ENCODE data around the gene SLC26A8. TPM values are rescaled to one million over a fixed set of nuclear protein-coding genes. Genes with fewer than 3 reads are reported as not detected.

The SLC26A8 gene
- total RNA-seq, 4 donors from 2014 or later, result 0.19 TPM; not detected in 3

DNA sequence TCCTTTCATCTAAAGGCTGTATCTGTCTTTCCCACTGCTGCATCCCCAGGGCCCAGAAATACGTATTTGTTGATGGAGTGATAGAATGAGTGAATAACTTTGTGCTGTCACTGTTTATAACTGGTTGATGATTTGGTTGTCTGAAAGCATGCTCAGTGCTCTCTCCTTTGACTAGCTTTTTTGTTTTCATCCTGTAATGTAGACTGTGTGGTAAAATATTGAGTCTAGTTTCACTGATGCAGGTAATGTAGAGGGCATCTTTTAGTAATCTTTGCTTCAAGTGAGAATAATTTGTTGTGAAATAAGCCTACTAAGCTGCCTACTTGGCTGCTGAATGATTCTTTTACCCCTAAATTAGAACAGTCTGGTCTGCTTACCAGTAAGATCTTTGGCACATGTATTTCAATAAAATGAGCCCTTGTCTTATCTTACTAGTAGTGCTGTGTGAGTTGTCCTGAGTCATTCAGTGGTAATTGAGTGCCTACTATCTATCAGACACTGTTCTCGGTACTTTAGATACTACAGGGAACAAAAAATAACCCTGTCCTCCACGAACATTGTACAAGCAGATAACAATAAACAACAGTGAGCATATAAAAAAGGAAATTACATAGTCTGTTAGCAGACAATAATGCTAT, 43.1 kb upstream of the SLC26A8 start:
- TF ChIP-seq, protein P1, sequence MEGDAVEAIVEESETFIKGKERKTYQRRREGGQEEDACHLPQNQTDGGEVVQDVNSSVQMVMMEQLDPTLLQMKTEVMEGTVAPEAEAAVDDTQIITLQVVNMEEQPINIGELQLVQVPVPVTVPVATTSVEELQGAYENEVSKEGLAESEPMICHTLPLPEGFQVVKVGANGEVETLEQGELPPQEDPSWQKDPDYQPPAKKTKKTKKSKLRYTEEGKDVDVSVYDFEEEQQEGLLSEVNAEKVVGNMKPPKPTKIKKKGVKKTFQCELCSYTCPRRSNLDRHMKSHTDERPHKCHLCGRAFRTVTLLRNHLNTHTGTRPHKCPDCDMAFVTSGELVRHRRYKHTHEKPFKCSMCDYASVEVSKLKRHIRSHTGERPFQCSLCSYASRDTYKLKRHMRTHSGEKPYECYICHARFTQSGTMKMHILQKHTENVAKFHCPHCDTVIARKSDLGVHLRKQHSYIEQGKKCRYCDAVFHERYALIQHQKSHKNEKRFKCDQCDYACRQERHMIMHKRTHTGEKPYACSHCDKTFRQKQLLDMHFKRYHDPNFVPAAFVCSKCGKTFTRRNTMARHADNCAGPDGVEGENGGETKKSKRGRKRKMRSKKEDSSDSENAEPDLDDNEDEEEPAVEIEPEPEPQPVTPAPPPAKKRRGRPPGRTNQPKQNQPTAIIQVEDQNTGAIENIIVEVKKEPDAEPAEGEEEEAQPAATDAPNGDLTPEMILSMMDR (IDR thresholded peaks at IDR 0.05), result no peak
- no peak for TF ChIP-seq POLR2A (IDR thresholded peaks at IDR 0.05)
- Histone ChIP-seq H3K27ac (no peak overlapping the region), H3K4me3 (no peak overlapping the region), H3K4me1 (peaks cover 8 to 91% (median 9%) of the 10 kb centered on the region in 3 donors), H3K36me3 (peaks cover 0 to 9% (median 0%) of the 10 kb centered on the region in 3 donors), H3K9me3 (no peaks in the 10 kb centered on the region), H3K27me3 (no peaks in the 10 kb centered on the region)
- WGBS, 2 donors, result 77 to 85% methylated on average over 3 of the region's 3 CpGs
- no peak for DNase-seq
- intact Hi-C loops (cut with DNase I), result no loop called here

DNA sequence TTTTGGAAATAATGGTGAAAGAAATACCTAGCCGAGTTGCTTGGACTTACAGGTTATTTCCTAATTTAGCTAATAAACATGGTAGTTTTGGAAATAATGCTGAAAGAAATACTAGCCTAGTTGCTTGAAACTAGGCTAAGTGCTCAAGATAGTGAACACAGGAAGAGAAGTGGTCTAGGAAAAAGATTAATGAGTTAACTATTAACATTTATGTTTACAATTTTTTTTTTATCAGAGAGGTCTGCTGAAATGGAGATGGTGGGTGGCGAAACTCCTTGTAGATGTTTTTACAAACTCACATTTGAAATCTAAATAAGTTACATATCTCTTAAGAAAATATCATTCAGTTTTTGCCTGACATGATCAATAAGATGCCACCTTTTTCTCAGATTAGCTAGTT, 42.4 kb upstream of the SLC26A8 start:
- no peak overlapping the region for H3K4me3 ChIP-seq
- peaks cover 0 to 16% (median 0%) of the 10 kb centered on the region in 3 donors for H3K36me3 ChIP-seq
- DNase-seq, result no peak
- no peak for TF ChIP-seq POLR2A (IDR thresholded peaks at IDR 0.05)
- TF ChIP-seq, protein P1 (IDR thresholded peaks at IDR 0.05), result no peak
- H3K27me3 ChIP-seq, result no peaks in the 10 kb centered on the region
- 84 to 90% methylated on average over 2 of the region's 2 CpGs for WGBS, 2 donors
- H3K9me3 ChIP-seq, result no peaks in the 10 kb centered on the region
- H3K4me1 ChIP-seq, result peaks cover 4 to 84% (median 8%) of the 10 kb centered on the region in 3 donors
- no peak overlapping the region for H3K27ac ChIP-seq
- intact Hi-C loops (cut with DNase I), result no loop called here

DNA sequence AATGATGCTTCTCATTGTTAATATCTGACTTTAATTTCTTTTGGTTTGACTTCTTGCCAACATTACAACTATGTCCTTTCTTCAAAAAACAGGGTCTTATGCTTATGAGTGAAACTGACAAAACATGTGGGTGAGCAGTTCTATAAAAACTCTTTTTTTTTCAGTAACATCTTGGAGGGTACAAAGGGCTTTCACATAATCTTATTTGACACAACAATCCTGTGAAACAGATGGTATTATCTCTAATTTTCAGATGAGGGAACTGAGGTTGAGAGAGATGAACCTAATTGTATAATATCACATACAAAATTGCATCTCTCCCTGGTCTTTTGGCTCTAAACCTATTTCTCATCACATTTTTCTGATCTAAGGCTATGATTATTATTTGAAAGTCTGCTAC, 41.5 kb upstream of the SLC26A8 start:
- H3K9me3 ChIP-seq, result no peaks in the 10 kb centered on the region
- intact Hi-C loops (cut with DNase I), result no loop called here
- no peaks in the 10 kb centered on the region for H3K27me3 ChIP-seq
- H3K4me3 ChIP-seq, result no peak overlapping the region
- H3K36me3 ChIP-seq, result peaks cover 0 to 22% (median 0%) of the 10 kb centered on the region in 3 donors
- H3K27ac ChIP-seq, result no peak overlapping the region
- peaks cover 3 to 75% (median 8%) of the 10 kb centered on the region in 3 donors for H3K4me1 ChIP-seq
- DNase-seq, result no peak
- TF ChIP-seq POLR2A (IDR thresholded peaks at IDR 0.05), result no peak
- TF ChIP-seq, protein P1 (IDR thresholded peaks at IDR 0.05), result no peak

DNA sequence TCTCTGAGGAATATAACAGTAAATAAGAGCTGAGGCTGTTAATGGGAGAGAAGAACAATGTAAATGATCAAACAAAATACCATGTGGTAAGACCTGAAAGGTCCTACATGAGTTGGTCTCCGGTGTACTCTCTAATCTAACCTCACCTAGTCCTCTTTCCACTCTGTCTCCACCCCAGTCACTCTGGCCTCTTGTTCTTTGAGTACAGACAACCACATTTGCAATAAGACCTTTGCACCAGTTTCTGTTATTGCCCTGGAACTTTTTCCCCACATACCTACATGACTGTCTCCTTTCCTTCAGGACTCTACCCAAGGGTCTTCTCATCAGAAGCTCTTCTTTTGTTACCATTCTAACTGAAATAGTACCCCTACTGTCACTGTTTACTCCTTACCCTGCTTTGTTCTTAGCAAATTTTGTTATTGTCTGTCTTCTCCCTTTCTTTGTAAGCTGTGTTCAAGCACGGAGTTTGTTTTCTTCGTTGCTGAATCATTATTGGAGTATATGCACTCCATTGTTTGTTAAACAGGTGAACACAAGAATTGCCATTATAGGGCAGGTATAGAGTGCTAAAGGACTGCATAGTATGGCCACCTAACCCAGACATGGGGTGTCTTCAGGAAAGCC, 40.4 kb upstream of the SLC26A8 start:
- no peaks in the 10 kb centered on the region for H3K27me3 ChIP-seq
- no peaks in the 10 kb centered on the region for H3K9me3 ChIP-seq
- DNase-seq, result no peak
- 87% methylated on average over 3 of the region's 3 CpGs for WGBS, 2 donors
- no peak overlapping the region for H3K27ac ChIP-seq
- TF ChIP-seq, protein P1 (IDR thresholded peaks at IDR 0.05), result no peak
- no peak for TF ChIP-seq POLR2A (IDR thresholded peaks at IDR 0.05)
- intact Hi-C loops (cut with DNase I), result no loop called here
- peaks cover 0 to 33% (median 4%) of the 10 kb centered on the region in 3 donors for H3K36me3 ChIP-seq
- H3K4me3 ChIP-seq, result no peak overlapping the region
- H3K4me1 ChIP-seq, result peaks cover 3 to 66% (median 8%) of the 10 kb centered on the region in 3 donors

DNA sequence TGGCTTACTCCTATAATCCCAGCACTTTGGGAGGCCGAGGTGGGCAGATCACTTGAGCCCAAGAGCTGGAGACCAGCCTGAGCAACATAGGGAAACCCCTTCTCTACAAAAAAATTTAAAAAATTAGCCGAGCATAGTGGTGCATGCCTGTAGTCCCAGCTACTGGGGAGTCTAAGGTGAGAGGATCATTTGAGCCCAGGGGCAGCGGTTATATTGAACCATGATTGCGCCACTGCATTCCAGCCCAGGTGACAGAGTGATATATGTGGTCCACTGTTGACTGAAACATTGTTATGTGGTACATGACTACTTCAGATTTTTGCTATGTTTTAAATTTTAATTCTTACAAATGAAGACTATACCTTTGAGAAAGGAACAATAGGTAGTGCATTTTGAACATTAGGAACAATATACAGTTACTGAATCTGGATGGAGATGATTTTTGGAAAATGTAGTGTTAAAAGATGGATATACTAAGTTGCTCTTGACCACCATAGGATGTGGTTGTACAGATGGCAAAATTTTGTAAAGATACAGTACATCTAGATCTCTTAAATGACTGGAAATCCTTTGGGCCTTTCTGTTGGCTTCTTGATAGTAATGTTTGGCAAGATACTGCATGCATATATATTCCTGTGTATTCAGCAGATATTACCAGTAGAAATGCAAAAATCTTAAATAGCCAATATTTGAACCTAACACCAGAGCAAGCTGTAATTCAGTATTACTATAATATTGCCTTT, 39.0 kb upstream of the SLC26A8 start:
- TF ChIP-seq, protein P1 (IDR thresholded peaks at IDR 0.05), result no peak
- TF ChIP-seq POLR2A (IDR thresholded peaks at IDR 0.05), result no peak
- intact Hi-C loops (cut with DNase I), result no loop called here
- H3K4me1 ChIP-seq, result peaks cover 3 to 53% (median 8%) of the 10 kb centered on the region in 3 donors

More for the DNA sequence above, 39.0 kb upstream of the SLC26A8 start:
- Histone ChIP-seq H3K4me3 (no peak overlapping the region), H3K9me3 (no peaks in the 10 kb centered on the region), H3K27ac (no peak overlapping the region), H3K36me3 (peaks cover 0 to 42% (median 10%) of the 10 kb centered on the region in 3 donors), H3K27me3 (no peaks in the 10 kb centered on the region)
- 90 to 92% methylated on average over 4 of the region's 4 CpGs for WGBS, 2 donors
- DNase-seq, result no peak
